Fibroblast of skin of left biceps (primary cell): ENCODE data around the gene FGF6.
"Not testable (repeated sequence)": the region's sequence is repeated elsewhere in the genome, so short reads cannot be mapped to it uniquely, and the experiment has no call there.

Source experiments
- DNase-seq, 2 experiments: peaks; one replicate each; pipeline ENCODE4 v3.0.0-alpha.2; 2013; ENCODE audit warnings: low read depth in 2 of 2

FGF6 gene

GRCh38 chr12:4418913-4419312, 26.7 kb downstream of the FGF6 start:
- DNase-seq = no peak

DNA sequence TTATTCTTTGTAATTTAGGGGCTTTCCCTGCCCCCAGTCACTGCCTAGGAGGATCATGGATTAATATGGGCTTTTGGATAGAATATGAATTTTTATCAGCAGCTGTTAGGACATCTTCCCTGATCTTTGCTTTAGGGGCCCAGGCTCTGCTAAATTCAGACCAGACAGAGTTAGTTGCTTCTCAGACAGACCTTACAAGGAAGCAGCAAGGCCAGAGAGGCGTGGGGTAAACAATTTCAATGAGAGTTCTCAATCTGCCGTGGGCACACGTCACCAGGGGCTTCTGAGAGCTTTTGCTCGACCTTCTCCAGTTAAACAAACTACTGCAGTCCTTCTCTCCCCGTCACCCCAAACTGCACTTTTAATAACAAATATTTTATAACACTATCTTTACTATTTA, 27.7 kb downstream of the FGF6 start:
- no peak for DNase-seq

GRCh38 chr12:4417455-4417854, 28.2 kb downstream of the FGF6 start:
- no peak for DNase-seq

- no peak for DNase-seq
These were observed 29.3 kb downstream of the FGF6 start for GRCh38 chr12:4416276-4416675.

DNA sequence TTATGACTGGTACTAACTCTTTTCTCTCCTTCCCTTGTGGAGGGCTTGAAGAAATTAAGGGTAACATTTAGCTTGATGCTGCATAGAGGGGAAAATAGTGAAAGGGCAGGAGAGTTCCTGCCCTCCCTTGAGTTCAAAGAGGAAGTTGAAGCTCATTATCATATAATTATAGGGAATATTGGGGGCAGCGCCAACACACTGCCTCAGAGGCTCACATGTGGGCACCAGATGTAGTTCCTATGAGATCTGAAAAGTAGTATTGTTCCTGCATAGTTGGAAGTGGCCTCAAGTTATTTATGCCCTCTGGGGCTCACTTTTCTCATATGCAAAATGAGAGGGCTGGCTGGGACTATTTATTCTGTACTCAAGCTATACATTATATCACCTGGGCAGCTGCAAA, 33.1 kb downstream of the FGF6 start:
- DNase-seq = no peak

- DNase-seq = no peak
These were observed 33.6 kb downstream of the FGF6 start for GRCh38 chr12:4412056-4412455.

GRCh38 chr12:4407136-4407535, 38.5 kb downstream of the FGF6 start:
- DNase-seq = no peak

GRCh38 chr12:4404877-4405637, 40.6 kb downstream of the FGF6 start:
- DNase-seq = not testable (repeated sequence)

GRCh38 chr12:4402996-4403395, 42.6 kb downstream of the FGF6 start:
- DNase-seq = no peak

DNA sequence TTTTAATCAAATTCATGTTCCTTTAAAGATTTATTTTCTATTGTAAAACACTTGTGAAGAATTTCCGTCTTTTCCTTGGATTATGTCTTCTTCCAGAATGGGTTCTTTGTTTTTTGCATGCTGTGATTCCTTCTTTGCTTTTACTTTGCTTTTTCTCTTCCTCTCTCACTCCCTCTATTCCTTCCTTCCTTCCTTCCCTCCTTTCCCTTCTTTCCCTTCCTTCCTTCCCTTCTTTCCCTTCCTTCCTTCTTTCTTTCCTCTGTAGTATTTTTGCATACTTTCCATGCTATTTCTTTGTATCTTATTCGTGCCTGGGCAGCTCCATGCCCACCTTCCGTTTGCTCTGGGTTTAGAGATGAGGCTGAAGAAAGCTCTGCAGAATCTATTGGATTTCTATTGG, 44.5 kb downstream of the FGF6 start:
- DNase-seq = no peak

GRCh38 chr12:4395818-4396217, 49.8 kb downstream of the FGF6 start:
- DNase-seq = no peak

GRCh38 chr12:4393211-4393610, 52.4 kb downstream of the FGF6 start:
- DNase-seq = no peak

- no peak for DNase-seq
These were observed 53.3 kb downstream of the FGF6 start for GRCh38 chr12:4392223-4392742.

GRCh38 chr12:4388662-4389061, 57.0 kb downstream of the FGF6 start:
- no peak for DNase-seq

GRCh38 chr12:4388032-4388431, 57.6 kb downstream of the FGF6 start:
- DNase-seq = no peak

- DNase-seq = no peak
These were observed 58.0 kb downstream of the FGF6 start for GRCh38 chr12:4387607-4388006.

DNA sequence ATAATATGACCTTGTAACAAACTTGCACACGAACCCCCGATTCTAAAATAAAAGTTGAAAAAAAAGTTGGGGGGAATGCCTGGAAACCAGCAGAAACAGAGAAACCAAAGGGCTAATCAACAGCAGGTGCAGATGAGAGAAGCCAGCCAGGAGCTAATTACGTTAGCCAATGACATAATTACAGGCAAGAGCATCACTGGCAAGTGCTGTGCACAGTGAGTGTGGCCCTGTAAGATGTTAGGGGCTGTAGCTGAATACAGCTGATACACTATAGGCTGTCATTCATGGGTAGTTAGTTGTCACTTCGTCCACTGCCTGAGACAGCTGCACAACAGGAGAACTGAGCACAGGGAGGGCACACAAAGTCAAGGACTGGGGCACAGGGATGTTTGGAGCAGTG, 58.8 kb downstream of the FGF6 start:
- no peak for DNase-seq
